Ecto neural progenitor cell (in vitro differentiated cells): ENCODE results near the gene TLE3.
"Not testable (repeated sequence)": the region's sequence is repeated elsewhere in the genome, so short reads cannot be mapped to it uniquely, and the experiment has no call there.

Source experiments
- DNase-seq: peaks from one replicate; pipeline ENCODE4 v3.0.0-alpha.2; 2018; ENCODE audit warnings: low spot score

Gene TLE3

GRCh38 chr15:70126362-70126761 is 28.6 kb upstream of the TLE3 start:
- no peak for DNase-seq

GRCh38 chr15:70125605-70126004 is 27.9 kb upstream of the TLE3 start:
- DNase-seq, result no peak

- DNase-seq, result no peak
Measured at GRCh38 chr15:70121624-70122302, 24.0 kb upstream of the TLE3 start.

- DNase-seq, result no peak
Measured at GRCh38 chr15:70120958-70121623, 23.4 kb upstream of the TLE3 start.

DNA sequence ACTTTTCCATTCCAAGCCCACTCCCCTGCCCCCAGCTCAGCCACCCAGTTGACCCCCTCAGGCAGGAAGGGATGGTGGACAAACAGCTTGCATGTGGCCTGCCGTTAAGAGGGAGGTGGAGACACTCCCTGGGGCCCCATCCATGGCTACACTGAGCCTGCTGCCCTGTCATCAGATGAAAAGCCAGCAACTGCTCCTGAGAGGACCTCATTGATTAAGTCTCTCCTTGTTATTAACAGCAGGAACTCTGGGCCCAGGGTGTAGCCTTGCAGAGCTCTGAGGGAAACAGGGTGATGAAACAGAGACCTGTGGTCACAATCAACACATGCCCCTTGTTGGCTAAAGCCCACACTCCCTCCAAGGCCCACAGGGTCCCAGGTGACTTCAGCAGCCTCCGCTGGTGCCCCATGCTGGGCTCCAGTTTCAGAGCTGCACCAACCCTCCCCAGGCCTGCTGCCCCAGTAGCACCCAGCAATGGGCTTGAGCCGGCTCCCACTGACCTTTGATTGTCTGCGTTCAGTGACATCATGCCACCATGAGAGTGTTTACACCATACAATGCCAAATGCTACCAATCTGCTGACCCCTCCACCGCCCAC is 22.3 kb upstream of the TLE3 start:
- no peak for DNase-seq

DNA sequence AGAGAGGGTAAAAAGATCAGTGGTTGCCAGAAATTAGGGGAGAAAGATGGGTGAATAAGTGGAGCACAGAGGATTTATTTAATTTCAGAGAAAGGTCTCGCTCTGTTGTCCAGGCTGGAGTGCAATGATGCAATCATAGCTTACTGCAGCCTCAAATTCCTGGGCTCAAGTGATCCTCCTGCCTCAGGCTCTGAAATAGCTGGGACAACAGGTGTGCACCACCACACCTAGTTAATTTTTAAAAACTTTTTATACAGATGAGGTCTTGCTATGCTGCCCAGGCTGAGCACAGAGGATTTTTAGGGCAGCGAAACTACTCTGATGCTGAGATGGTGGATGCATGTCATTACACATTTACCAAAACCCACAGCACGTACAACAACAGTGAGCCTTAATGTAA is 20.9 kb upstream of the TLE3 start:
- no peak for DNase-seq

DNA sequence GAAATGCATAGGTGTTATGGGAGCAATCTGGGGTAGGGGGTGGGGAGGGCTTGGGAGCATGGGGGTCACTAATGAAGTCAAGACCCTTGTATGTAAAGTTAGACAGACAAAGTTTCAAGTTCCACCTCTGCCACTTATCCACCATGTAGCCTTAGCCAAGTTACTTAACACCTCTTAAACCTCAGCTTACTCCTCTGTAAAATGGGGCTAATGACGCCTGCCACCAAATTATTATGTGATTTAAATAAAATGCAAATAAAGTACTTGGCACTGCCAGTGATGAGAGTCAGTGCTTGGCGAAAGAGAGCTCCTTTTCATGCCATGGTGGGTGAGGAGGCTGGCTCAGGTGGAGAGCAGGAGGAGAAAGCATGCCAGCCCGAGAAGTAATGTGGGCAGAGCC is 18.6 kb upstream of the TLE3 start:
- no peak for DNase-seq

GRCh38 chr15:70114221-70114620 is 16.5 kb upstream of the TLE3 start:
- no peak for DNase-seq

DNA sequence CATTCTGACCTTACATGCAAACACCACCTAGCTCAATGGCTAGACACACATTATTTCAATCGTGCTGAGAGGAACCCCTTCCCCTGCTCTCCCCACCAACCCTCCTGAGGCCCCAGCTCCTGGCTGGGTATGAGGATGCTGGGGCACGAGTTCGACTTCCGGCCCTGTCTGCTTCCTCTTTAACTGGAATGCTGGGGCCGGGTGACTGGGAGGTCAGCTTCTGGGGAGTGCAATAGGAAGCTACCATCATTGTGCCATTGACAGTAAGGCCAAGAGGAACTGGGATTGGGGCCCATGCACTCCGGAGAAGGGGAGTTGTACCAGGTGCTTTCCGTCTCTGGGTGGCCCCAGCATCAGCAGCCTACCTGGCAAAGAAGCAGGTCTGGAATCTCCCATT is 15.6 kb upstream of the TLE3 start:
- no peak for DNase-seq

GRCh38 chr15:70112572-70113303 is 15.0 kb upstream of the TLE3 start:
- not testable (repeated sequence) for DNase-seq

- no peak for DNase-seq
Measured at GRCh38 chr15:70112074-70112395, 14.3 kb upstream of the TLE3 start.

DNA sequence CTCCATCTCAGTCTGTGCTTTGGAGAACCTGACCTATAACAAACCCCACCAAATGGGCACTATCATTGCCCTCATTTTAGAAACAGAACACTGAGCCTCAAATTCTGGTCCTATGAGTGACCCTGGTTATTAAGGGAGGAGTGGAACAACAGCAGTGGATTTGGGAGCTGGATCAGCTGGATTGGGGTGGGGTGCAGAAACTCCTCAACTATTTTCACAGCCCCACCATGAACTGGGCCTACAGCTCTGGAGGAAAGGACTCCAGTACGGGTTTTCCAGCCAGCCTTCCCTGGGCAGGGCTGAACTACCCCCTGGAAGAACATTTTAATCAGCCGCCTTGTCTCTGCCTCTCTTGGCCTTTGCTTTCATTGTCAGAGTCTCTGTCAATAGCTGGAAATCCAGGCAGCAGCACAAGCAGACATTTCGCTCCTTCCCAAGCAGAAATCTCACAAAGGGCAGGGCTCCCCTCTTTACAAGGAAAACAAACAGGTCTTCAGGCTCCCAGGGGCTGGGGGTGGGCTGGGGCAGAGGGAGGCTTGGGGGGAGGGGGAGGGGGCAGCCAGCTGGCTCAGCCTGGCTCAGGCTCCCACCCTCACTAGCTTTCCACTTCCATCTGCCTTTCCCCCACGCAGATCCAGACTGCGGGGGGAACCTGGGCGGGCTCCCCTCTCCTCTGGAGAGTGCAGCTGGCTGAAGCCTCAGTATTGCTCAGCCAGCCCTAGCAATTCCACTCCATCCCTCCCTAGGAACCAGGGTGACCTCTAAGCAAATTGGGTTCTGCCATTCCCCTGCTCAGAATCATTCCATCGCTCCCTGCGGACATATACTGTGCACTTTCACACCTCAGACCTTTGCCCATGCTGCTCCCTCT is 13.7 kb upstream of the TLE3 start:
- peak; percentile 86 for DNase-seq

- no peak for DNase-seq
Measured at GRCh38 chr15:70109978-70110377, 12.3 kb upstream of the TLE3 start.

GRCh38 chr15:70109531-70109930 is 11.8 kb upstream of the TLE3 start:
- DNase-seq, result no peak

- DNase-seq, result no peak
Measured at GRCh38 chr15:70103880-70104626, 6.3 kb upstream of the TLE3 start.

DNA sequence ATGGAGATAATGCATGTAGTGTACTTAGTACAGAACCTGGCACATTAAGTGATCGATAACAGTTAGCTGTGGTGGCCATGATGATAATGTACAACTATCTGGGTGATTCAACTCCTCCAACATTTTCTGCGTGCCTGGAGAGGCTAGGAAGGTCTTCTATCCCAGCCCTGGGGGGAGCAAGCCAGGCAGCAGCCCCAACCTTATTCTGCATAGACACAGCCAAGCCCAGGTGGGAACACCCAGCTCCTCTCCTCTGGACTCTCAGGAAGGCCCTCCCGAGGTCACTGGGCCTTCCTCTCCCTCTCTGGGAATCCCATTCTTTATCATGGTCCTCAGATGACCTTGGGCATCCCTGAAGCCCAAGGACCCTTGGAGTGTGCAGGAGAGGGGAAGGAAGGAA is 5.1 kb upstream of the TLE3 start:
- DNase-seq, result no peak

DNA sequence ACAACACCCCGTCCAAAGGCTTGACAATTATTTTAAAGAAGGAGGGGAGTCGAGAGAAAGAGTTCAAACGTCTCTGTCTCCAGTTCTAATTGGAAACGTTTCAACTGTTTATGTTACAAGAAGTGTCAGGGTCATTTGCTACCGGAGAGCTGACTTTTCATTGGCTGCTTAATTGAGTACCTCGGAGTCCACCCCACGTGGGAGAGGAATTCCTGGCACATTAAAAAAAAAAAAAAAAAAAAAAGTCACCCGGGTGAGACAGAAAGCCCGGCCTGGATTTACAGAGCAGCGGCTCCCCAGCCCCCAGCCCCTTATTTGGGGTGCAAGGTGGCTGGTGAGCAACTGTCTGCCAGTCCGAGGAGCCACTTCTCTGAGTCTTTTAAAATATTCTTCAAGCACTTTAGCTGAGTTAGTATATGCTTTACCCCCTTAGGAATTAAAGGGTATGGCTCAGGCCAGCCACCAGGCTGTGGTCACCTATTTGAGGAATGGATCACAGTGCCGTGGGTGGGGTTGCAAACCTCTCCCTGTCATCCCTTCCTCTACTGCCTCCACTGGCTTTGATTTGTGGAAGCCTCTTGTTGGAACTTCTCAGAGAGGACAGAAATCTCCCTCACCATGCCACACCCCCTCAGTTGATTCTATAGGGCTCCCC is 3.9 kb upstream of the TLE3 start:
- peak; percentile 84 for DNase-seq

DNA sequence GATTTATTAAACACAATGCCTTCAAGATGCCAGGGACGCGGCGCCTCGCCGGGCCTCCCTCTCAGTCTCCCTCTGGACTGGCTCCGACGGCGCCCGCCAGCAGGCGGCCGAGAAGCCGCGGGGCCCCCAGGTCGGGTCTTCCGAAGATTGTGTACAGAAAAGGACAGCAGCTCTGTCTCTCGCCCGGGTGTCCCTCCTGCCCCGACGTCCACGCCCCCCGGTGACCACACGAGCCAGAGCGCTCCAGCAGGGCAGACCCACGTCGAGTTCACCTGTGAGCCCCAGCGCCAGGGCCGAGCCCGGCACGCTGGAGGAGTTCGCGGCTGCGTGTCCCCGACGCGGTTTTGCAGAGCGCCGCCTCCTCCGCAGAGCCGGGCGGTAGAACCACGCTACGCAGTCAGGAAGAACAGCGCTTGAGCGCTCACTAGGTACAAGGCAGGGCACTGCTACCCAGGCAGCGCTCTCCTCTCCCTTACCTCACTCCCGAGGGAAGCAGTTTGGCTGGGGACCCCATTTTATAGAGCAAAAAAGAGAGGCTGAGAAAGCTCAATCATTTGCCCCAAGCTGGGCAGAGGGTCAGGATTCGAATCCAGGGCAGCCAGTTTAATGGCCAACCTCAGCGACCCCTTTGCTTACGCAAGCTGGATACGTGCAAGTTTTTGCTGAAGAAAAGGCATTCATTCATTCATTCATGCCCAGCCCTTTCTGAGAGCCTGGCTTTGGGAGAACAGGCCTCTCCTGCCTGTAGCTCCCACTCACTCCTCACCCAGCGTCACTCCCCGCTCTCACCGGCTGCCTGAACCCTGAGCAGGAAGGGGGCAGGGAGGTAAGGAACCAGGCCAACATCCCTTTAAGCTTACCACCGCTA is 3.0 kb upstream of the TLE3 start:
- DNase-seq, result peak; percentile 81

DNA sequence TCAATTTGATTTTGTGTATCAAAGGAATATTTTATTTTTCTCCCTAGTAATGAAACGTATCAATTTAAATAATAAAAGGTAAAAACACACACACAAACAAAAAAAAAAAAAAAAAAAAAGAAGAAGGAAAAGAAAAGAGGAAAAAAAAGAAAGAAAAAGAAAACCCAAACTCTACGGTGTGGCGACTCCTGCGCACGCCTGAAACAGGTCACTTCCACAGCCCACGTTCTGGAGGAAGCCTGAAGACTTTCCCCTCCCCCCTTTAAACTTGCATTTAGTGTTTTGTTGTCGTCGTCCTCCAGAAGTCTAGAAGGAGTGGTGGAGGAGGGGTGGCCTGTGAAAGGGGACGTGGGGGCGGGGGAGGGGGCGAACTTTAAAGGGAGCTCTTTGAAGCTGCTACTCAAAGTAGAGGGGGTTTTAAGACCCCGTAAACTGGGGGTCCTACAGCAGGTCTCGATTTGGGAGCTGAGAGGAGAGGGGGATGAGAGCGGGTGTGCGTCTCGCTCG is 2.3 kb upstream of the TLE3 start:
- DNase-seq, result no peak
